DMS 273 (cell line): ENCODE data around the gene CD300E.
"Not testable (repeated sequence)": the region's sequence is repeated elsewhere in the genome, so short reads cannot be mapped to it uniquely, and the experiment has no call there.

ENCODE experiments used
- DNase-seq: peaks from one replicate; lab custom pipeline; 2025; ENCODE audit not compliant: unreplicated experiment; lab: John Stamatoyannopoulos, UW

CD300E gene

GRCh38 chr17:74601944-74602572, 21.5 kb downstream of the CD300E start:
- peak; percentile 60 for DNase-seq

- DNase-seq: peak; percentile 48
These were observed 24.0 kb downstream of the CD300E start for GRCh38 chr17:74599448-74599939.

GRCh38 chr17:74599023-74599399, 24.5 kb downstream of the CD300E start:
- DNase-seq: no peak

DNA sequence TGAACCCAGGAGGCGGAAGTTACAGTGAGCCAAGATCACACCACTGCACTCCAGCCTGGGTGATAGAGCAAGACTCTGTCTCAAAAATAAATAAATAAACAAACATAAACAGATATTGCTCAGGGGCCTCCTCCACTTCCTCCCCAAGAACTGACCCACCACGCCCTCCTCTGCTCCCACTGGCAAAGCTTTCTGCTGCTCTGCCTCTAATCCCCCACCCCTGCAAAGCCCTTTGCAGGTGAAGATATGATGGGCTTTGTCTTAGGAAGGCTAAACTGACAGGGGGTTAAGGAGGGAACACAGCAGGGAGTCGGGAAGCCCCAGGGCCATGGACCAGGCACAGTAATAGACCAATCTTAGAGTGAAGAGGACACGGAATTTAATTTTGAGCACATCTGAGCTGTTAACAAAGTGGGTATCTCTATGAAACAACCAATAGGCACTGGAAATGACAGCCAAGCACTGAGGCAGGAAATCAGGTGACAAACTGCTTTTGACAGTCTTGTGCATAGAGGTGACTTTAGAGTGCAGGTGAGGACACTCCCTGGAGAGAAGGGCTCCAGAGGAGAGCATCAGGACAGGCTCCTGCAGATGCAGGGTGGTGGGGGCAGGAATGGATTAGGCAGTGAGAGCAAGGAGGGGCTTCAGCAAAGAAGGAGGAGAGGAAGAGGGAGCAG, 25.1 kb downstream of the CD300E start:
- no peak for DNase-seq

DNA sequence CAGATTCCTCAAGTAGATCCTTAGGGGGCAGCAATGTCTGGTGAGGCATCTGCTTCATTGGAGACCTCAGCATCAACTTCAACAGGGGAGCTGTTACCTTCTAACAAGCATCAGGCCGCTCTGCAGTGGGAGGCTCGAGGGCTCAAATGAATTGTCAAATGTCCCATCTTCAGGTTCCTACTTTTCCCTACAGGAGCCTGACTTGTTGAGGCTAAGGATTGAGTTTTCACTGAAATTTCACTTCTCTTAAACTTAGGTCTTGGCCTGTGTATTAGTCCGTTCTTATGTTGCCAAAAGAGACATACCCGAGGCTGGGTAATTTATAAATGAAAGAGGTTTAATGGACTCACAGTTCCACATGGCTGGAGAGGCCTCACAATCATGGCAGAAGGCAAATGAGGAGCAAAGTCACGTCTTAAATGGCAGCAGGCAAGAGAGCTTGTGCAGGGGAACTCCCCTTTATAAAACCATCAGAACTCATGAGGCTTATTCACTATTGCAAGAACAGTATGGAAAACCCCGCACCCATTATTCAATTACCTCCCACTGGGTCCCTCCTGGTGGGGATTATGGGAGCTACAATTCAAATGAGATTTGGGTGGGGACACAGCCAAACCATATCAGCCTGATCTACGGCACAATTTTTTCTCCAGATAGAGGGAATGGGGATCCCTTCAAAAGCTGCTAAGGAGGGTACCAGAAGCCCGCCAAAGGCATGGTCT, 26.3 kb downstream of the CD300E start:
- no peak for DNase-seq

GRCh38 chr17:74595037-74595750, 28.3 kb downstream of the CD300E start:
- no peak for DNase-seq

- DNase-seq: no peak
These were observed 31.2 kb downstream of the CD300E start, which contains the start of gene CD300LD for GRCh38 chr17:74592087-74592990. CD300LD (minus strand) TSS chr17:74592283; CDS start chr17:74592202, 81 bp downstream.

DNA sequence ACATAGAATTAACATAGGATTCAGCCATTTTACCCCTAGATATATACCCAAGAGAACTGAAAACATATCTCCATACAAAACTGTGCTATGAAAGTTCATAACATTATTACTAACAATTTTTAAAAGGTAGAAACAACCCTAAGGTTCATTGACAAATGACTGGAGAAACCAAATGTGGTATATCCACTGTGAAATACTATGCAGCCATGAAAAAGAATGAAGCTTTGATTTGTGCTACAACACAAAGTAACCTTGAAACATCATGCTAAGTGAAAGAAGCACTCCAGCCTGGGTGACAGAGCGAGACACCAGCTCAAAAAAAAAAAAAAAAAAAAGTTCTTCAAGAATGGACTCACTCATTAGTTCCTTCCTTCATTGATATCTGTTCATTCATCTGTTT, 32.0 kb downstream of the CD300E start:
- DNase-seq: no peak

- DNase-seq: no peak
These were observed 37.8 kb downstream of the CD300E start for GRCh38 chr17:74585711-74586110.

DNA sequence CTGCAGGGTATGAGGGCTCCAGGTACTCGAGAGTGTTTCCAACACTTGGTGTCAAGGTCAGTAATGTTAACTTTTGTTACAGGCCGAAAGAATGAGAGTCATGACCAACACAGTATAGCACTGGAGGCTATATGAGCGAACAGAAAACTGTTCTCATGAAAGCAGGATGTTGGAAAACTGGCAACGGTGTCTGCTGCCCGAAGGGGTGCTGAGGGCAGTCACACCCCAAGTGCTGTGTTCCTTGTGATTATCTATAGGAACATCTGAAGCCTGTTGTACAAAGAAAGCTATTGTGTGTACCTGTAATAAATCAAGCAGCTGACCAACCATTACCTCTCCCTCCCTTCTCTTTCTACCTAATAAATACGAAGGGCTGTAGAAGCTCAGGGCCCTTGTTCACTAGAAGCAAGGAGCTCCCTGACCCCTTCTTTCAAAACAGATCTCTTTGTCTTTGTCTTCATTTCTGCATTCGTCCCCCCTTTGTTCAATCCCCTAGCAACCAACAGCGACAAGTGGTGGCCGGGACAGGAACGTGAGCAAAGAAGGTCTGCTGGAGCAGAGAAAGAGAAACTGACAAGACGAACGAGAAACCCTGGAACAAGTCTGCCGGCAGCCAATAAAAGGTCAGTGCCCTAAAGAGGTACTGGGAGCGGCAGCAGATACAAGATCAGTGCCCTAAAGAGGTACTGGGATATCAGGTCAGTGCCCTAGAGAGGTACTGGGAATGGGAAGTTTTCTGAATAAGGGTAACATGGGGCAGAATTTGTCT, 39.1 kb downstream of the CD300E start:
- no peak for DNase-seq

- DNase-seq: no peak
These were observed 40.9 kb downstream of the CD300E start for GRCh38 chr17:74582633-74583032.

- DNase-seq: no peak
These were observed 43.6 kb downstream of the CD300E start for GRCh38 chr17:74579900-74580299.

GRCh38 chr17:74578979-74579378, 44.6 kb downstream of the CD300E start:
- DNase-seq: no peak

DNA sequence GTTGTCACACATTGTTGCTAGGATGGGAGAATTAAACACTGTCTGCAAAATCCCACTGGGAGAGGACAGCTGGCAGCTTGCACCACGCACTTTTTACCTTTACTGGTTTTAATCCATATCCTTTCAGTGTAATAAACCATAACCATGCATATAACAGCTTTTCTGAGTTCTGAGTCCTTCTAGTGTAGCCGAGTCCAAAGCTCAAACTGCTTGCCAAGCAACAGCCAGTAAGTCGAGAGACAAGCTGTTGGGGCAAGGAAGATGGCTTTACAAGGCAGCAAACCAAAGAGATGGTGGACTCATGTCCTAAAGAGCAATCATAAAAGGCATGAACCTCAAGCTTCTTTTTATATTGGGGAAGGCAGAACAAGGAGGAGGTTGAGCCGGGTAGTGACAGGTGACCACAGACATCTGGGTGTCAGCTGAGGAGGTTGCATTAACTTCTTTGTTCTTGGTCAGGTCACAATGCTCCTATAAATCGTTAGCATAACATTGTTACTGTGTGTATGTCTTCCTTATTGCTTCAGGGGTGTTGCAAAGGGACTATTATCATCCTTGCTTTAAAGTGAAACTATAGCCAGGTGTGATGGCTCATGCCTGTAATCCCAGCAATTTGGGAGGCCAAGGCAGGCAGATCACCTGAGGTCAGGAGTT, 48.9 kb downstream of the CD300E start:
- no peak for DNase-seq

- DNase-seq: not testable (repeated sequence)
These were observed 49.9 kb downstream of the CD300E start for GRCh38 chr17:74573635-74574034.

- DNase-seq: no peak
These were observed 50.4 kb downstream of the CD300E start for GRCh38 chr17:74573169-74573568.

GRCh38 chr17:74571621-74572270, 51.8 kb downstream of the CD300E start:
- DNase-seq: no peak
